GM19328 (cell line): ENCODE data around the gene DEPDC7.
"Not testable (repeated sequence)": the region's sequence is repeated elsewhere in the genome, so short reads cannot be mapped to it uniquely, and the experiment has no call there.

Experiments used
- ATAC-seq: cut with Tn5 transposase; IDR thresholded peaks from one replicate; pipeline ENCODE4 v1.9.1; 2021; ENCODE audit warnings: mild to moderate bottlenecking, moderate library complexity; ENCODE audit not compliant: unreplicated experiment

DEPDC7 gene

DNA sequence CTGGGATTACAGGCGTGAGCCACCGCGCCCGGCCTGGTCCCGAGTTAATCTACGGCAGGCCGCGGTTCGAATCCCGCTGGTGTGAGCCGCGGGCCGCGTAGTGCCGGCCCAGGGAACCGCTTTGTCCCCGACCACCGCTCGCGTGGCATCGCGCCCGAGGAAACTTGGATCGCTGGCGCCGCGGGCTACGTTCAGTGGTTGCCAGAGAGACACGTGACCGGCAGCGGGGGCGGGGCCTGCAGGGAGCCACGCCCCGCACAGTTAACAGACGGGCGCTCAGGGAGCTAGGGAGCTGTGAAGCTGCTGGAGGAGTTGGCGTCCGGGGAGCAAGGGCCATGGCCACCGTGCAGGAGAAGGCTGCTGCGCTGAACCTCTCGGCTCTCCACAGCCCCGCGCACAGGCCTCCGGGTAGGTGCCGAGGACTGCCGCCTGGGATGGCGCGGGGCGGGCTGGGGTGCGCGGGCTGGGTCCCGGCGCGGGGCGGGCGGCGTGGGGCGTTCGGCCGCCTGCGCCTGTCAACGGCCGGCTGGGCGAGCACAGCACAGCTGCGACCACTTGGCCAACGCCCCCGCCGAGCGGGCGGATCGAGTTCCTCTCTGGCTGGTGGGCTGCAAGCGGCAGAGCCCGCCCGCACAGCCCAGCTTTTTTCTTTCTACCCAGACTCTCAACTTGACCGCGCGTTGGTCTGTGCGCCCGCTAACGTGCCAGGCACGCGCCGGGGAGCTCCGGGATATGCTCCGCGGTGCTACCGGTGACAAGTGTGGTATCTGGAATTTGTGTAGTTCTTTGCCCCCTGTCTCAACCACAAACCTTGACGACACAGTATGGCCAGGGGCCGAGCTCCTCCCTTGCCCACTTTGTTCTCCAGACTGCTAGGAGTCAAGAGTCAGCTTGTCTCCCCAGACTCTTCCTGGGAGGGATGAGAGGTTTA is at the start of gene DEPDC7:
DEPDC7 (plus strand) TSS at position 258 of the 931 bp plus-strand sequence; CDS start at position 336, 78 bp downstream.
- ATAC-seq = peak; percentile 71

DNA sequence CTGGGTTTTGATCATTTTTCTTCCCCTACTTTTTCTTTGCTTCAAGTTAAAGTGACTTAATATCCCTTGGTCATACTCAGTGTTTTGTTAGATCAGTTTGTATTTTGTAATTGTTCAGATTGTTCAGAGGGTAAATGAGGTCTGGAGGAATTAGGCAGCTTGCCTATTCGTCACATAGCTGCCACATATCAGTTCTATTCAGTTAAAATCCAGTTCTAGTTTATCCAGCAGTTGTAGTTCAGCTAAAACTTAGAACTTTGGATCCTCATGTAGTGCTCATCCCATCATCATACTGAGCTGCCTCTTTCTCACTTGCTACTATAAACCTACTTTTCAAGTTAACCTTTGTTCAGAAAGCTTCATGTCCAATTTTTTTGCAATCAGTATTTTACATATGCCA is 47.1 kb upstream of the DEPDC7 start:
- ATAC-seq = no peak

DNA sequence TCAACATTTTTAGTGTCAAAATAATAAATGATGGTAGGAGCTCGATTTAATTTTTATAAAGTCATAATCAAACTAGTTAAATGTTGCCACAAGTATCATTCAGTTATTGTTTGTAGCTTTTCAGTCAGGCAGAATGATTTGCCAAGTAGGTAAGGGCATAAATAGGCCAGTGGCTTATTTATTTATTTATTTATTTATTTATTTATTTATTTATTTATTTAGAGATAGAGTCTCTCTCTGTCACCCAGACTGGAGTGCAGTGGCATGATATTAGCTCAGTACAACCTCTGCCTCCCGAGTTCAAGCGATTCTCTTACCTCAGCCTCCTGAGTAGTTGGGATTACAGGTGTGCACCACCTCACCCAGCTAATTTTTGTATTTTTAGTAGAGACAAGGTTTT is 43.4 kb upstream of the DEPDC7 start:
- not testable (repeated sequence) for ATAC-seq

DNA sequence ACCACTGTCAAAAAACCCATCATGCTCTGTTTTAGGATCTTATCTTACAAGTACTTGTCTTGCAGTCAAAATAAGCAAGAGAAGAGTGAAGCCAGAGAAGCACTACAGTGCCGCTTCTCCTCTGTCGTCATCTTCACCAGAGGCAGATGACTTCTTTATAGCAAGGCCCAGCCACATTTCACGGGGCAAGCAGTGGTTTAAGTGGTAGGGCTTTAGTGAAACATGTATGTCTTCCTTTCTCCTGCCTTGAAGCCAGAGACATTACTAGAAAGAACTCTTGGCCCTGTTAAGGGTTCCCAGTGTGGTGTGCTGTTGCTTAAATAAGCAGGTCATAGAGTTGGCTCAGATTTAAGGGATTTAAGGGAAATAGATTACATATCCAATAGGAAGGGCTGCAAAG is 42.9 kb upstream of the DEPDC7 start:
- ATAC-seq = no peak

DNA sequence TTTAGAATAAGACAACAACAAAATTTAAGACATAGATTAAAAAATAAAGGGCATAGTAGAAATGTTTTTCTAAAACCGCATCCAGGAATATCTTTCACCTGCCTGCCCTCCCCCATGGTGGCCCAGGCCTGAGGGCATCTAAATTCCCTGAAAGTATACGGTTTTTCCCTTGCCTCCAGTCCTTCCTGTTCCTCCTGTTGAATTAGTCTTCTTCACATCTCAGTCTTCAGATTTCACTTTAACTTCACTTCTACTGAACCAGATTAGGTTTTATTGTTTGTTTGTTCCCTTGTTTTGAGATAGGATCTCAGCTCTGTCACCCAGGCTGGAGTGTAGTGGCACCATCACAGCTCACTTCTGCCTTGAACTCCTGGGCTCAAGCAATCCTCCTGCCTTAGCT is 33.1 kb upstream of the DEPDC7 start:
- no peak for ATAC-seq

DNA sequence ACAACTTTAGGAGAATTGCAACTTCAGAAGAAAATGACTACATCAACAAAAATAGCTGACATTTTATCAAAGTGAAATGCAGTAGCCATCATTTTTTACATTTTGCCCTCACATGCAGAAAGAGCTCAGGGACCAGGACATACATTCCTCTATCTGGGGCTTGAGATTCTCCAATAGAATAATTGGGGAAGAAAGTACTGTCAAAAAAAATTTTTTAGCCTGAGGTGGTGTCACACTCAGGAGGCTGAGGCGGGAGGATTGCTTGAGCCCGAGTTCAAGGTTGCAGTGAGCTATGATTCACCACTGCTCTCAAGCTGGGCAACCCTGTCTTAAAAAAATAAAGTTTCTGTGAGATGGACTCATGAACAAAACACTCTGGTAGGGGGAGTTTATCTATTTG is 32.2 kb upstream of the DEPDC7 start:
- no peak for ATAC-seq

DNA sequence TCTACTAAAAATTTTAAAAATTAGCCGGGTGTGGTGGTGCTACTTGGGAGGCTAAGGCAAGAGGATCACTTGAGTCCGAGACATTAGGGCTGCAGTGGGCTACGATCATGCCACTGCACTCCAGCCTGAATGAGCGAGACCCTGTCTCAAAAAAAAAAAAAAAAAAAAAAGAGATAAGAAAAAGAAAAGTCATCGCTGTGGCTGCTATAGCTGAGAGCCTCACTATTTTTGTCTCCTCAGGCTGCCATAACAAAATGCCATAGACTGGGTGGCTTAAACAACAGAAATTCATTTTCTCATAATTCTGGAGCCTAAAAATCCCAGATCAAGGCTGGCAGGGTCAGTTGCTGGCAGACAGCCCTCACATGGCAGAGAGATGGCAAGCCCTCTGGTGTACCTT is 30.1 kb upstream of the DEPDC7 start:
- no peak for ATAC-seq

DNA sequence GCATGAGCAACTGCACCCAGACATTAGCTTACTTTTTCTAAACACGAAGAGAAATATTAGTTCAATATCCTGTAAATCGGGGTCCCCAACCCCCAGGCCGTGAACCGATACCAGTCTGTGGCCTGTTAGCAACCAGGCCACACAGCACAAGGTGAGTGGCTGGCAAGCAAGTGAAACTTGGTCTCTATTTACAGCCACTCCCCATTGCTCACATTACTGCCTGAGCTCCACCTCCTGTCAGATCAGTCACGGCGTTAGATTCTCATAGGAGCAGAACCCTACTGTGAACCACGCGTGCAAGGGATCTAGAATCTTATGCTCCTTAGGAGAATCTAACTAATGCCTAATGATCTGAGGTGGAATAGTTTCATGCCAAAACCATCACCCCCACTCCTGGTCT is 27.8 kb upstream of the DEPDC7 start:
- ATAC-seq = no peak

DNA sequence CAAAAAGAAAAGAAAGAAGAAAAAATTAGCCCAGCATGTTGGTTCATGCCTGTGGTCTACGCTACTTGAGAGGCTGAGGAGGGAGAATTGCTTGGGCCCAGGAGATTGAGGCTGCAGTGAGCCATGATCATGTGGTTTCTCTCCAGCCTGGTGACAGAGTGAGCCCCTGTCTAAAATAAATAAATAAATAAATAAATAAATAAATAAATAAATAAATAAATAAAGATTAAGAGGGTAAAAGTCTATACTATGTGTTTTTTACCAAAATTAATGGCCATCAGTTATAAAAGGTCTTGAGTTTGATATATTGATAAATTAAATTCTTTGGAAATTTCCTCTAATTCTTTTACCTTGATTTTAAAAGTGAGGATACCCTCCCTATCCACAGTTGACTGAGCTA is 25.2 kb upstream of the DEPDC7 start:
- ATAC-seq = no peak

DNA sequence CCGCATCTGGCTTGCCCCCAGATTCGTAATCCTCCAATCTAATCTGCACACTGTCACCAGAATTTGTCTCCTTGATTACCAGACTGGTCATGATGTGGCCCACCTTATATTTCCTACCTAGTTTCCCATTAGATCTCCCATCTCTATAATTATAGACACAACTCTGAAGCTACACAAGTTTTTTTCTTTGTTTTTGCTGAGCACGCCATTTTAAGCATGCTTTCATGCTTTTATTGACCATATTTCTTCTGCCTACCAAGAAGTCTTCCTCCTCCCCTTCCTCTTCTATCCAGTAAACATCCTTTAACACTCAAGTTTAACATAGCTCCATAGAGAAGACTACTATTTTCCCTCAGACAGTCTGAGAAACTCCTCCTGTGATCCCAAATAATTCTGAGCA is 24.3 kb upstream of the DEPDC7 start:
- no peak for ATAC-seq

DNA sequence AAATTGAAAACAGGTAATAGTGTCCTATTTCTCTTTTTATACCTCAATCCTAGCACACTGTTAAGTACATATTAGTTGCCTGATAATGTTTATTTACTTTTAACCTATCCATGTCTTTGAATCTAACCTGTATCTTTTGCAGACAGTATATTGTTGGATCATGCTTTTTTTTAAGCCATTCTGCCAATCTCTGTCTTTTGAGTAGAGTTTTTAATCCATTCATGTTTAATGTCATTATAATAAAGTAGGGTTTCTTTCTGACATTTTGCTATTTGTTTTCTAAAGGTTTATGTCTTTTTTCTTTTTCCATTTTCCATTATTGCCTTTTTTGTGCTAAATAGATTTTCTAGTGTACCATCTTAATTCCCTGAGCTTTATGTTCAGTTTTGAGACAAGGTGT is 23.8 kb upstream of the DEPDC7 start:
- no peak for ATAC-seq

DNA sequence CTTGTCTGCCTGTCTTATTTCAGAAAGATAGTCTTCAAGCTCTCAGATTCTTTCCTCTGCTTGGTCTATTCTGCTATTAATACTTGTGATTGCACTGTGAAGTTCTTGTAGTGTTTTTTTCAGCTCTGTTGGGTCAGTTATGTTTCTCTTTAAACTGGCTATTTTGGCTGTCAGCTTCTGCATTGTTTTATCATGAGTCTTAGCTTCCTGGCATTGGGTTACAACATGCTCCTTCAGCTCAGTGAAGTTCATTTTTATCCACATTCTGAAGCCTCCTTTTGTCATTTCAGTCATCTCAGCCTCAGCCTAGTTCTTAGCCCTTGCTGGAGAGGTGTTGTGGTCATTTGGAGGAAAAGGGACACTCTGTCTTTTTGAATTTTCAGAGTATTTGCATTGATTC is 15.5 kb upstream of the DEPDC7 start:
- no peak for ATAC-seq

DNA sequence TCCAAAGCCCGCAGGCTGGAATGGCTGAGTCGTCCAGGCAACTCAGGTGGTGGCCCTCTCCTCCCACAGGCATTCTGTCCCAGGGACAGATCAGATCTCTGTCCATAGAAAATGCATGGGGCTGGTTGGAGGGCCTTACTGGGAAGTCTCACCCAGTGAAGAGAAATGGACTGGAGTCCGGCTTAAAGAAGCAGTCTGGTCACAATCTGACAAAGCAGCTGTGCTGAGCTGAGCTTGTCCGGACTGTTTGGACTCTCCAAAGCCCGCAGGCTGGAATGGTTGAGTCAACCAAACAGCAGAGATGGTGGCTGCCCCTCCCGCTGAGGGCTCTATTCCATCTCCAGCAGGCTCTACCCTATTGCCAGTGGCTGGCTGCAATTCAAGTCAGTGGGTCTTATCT is 14.4 kb upstream of the DEPDC7 start:
- no peak for ATAC-seq

DNA sequence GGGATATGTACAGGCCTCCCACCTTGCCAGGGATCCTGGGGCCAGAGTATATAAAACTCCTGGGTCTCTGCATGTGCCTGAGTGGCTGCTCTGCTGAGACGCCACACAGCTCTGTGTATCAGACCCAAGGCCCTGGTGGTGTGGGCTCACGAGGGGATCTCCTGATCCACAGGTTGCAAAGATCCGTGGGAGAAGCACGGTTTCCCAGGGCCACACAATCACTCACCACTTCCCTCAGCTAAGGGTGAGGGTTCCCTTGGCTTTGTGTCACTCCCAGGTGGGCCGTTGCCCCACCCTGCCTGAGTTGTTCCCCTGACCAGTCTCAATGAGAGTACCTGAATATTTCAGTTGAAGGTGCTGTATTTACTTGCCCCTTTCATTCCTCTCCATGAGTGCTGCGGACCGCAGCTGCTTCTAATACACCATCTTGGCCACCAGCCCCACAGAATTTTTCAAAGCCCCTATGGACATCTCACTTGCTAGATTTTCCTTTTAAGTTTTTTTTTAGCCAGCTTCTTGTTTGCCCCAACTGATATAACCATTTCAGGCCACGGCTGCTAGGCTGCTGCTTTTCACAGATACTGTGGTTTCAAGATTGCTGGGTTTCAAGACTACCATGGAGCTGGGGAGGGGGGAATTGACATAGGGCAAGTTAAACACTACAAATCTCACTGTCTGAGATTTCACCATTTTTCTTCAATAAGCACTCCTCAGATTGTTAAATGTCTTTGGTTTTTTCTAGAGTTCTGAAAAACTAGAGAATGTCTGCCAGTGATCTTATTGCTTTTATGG is 13.7 kb upstream of the DEPDC7 start:
- no peak for ATAC-seq

DNA sequence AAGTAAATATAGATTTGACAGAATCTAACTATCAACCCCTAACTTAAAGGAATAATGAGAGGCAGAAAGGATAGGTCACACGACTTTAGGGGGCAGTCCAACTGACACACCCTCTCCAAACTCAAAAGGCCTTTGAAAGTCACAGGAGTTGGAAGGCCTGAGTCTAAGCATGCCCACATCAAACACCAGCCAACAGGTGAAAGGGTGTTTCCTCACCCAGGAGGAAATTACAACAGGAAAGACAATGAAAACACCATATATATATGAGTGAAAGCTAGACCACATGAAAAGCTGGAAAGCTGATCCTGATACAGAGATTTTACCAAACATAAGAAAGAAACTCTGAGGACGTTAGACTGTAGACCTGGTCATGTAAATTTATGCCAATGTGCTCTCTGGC is 10.5 kb upstream of the DEPDC7 start:
- no peak for ATAC-seq

DNA sequence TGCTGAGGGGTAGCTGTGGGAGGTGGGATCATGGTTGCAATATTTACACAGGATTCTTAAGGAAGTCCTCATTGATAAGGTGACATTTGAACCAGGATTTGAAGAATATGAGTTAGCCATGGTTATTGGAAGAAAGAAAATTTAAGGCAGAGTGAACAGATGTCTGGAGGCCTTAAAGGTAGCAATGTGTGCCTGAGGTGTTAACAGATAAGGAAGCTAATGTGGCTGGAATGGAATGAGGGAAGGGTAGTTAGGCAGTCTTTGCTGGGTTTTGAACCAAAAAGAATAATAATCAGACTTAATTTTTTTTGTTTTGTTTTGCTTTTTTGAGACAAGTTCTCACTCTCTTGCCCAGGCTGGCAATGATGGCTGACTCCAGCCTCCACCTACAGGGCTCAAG is 9.7 kb upstream of the DEPDC7 start:
- no peak for ATAC-seq

DNA sequence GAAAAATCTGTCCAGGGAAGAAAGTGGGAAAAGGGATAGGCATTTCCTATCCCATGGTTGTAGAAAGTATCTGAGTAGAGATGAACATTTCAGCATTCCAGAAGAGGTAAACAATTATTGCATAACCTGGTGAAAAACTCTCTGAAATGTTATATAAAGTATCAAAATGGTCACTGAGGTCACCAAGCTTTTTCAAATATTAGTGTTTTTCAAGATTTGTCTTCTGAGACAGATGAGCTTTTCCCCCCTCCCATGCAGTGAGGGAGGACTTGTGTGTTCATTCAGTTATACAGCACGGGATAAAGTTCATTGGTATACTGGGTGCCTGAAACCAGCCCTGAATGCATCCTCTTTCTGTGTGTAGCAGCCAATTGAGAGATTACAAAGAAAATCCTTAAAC is 1.9 kb upstream of the DEPDC7 start:
- no peak for ATAC-seq

DNA sequence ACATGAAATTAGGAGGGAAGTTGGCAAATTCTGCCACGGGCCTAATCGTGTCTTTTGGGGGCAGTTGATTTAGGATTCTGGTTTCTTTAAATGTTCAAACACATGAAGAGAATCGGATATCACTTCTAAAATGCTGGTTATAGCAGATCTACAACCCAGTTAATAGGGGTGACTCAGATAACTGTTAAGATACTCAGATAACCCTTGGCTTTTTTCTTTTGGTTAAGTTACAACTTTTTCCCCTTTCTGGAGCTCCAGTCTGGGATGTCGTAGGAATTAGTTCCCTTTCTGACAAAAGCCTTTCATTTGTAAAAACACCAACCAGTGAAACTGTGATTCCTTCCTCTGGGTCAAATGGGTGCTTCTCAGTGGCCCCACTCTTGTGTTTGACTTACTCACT is 976 bp downstream of the DEPDC7 start:
- ATAC-seq = no peak

DNA sequence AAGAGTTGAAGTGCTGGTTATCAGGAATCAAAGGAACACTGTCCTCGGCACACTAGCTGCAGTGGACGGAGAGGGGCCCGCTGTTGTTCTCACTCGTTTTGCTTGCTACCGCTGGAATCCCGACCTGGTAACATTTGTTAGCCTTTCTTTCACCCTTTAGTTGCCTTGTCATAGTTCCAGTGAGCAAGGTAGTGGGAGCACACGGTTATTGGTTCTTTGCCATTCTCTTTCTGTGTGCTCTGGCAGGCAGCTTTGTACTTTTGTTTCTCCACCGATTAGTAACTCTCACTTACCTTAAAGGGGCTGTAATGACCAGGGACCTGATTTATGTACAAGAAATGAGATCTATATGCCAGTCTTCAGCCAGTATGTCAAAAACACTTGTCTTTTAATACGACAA is 1.8 kb downstream of the DEPDC7 start:
- no peak for ATAC-seq

DNA sequence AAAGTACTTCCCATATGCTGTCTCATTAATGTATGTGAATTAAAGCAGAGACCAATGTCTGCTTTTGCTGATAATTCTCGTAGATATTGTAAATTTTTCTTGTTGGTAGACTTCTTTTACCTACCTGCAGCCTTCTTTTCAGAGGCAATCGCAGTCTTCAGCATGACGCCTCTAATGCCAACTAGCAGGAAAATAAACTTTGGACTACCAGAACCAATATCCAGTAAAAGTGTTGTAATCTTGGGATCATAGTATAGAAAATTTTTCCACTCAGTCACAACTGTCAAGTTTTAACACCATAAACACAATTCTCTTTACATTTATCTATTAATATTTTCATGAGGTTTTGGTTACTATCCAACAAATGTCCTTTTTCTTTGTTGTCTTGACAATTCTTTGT is 2.3 kb downstream of the DEPDC7 start:
- ATAC-seq = no peak

DNA sequence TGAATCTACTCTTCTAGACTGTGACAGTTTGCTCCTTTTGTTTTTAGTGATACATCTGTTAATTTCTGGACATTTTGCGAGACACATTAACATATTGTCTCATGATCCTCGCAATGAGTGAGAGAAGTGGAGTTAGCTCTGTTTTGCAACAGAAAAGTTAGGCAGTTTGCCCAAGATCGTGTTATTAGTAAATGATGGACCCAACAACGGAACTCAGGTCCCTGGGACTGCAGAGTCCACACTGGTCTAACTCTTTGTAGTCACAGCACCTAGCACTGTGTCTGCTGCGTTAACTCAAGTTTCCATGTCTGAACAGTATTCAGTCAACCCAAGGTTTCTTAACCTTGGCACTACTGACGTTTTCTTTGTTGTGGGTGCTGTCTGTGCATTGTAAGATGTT is 3.2 kb downstream of the DEPDC7 start:
- ATAC-seq = no peak

DNA sequence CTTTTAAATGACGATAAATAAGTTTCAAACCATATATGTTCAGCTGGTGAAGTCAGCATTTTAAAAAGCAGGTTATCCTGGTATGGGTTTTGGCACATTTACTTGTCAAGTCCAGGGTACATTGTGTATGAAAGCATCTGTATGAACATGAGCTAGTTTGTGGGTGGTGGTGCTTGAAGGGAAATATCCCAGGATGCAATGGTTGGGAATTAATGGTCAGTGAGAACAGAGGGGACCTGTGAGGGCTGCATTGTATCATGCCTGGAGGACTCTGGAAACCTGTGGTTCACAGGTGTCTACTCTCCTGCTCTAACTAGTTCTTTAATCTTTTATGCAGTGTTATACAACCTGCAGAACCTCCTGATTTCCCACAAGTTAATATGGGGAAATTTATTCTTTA is 5.8 kb downstream of the DEPDC7 start:
- no peak for ATAC-seq
